ENCODE measurements around the gene SENP6. TPM values are rescaled to one million over a fixed set of nuclear protein-coding genes. Genes with fewer than 3 reads are reported as not detected.

SENP6 gene
- total and polyA plus RNA-seq, 9 of the 15 experiments (the other 6 are each of a cell fraction or from before 2014, with no cell fraction given), result 11.1 to 79.4 (median 46.8) TPM

GRCh38 chr6:75619230-75619899 lies 17.7 kb downstream of the SENP6 start:
- no TSS peak for BruUV-seq (replicated peaks)
- POLR2A ChIA-PET, result interaction anchor here (0.9 to 4.0 kb wide), 5 partner anchors 9 to 28 kb away, joined by 3 to 31 read pairs (median 5); partner anchors contain the start of gene SENP6

More at GRCh38 chr6:75619230-75619899, 17.7 kb downstream of the SENP6 start:
- CTCF ChIA-PET (ENCODE audit: low intra/inter-chr PET ratio), result no interaction called here
- no peak overlapping the region for H3K9ac ChIP-seq (ENCODE audit: insufficient read depth in 1 of 2, low read depth in 2 of 2, low read length in 2 of 2)
- H3K9me1 ChIP-seq (ENCODE audit: control insufficient read depth, insufficient read depth, low read length), result peaks cover 4% of the 10 kb centered on the region
- TF ChIP-seq HSF4 (CRISPR knock-in tag; IDR thresholded peaks at IDR 0.05; ENCODE audit: borderline replicate concordance) (no peak), ARHGAP35 (IDR thresholded peaks at IDR 0.05; ENCODE audit: partially characterized antibody) (no peak), SPI1 (IDR thresholded peaks at IDR 0.05; ENCODE audit: borderline replicate concordance, low read depth, low read length) (0 out of 2 replicates have a peak, but pooled peaks have one; percentile 2)
- peaks cover 0 to 10% of the 10 kb centered on the region in 2 experiments; a peak in 4 of 5 replicates for H3K4me1 ChIP-seq (replicated peaks in 1 of 2; ENCODE audit: control insufficient read depth in 2 of 2, insufficient read depth in 2 of 2, low read length in 2 of 2)
- H2AFZ ChIP-seq (ENCODE audit: low read depth, low read length), result no peak overlapping the region
- no peaks in the 10 kb centered on the region for H3K27me3 ChIP-seq (ENCODE audit: control insufficient read depth in 2 of 2, insufficient read depth in 2 of 2, low read length in 2 of 2)
- intact Hi-C loops (cut with micrococcal nuclease), result no loop called here
- no peak for DNase-seq (ENCODE audit: extremely low read depth in 1 of 4, low spot score in 3 of 4)
- H3K4me3 ChIP-seq, result no peak overlapping the region
- H3K36me3 ChIP-seq (ENCODE audit: control insufficient read depth, insufficient read depth, low read length), result peaks cover 14% of the 10 kb centered on the region
- no peak overlapping the region for H3K4me2 ChIP-seq (ENCODE audit: insufficient read depth, low read length)
- H4K20me1 ChIP-seq (replicated peaks; ENCODE audit: control insufficient read depth, insufficient read depth, low read length), result peaks cover 8% of the 10 kb centered on the region; the same call in 1 of the 2 replicates
- peaks cover 97% of the 10 kb centered on the region for H3K79me2 ChIP-seq (ENCODE audit: control insufficient read depth, insufficient read depth, low read length)
- WGBS (ENCODE audit: insufficient coverage, low coverage, missing lambda C conversion rate), result 77% methylated on average over 5 of the region's 5 CpGs
- no peak for FAIRE-seq
- in situ Hi-C loops (cut with MboI), result no loop called here
- ATAC-seq, result 0 out of 3 replicates have a peak, but pooled peaks have one; percentile 5
- no peak overlapping the region for H3K27ac ChIP-seq (ENCODE audit: extremely low read depth, low read depth, low read length)
- no peaks in the 10 kb centered on the region for H3K9me3 ChIP-seq (replicated peaks; ENCODE audit: control insufficient read depth, insufficient read depth, low read depth, low read length)

Measured in K562 (cell line).